ENCODE results near the gene RPIA.

- TF ChIP-seq, protein P1, sequence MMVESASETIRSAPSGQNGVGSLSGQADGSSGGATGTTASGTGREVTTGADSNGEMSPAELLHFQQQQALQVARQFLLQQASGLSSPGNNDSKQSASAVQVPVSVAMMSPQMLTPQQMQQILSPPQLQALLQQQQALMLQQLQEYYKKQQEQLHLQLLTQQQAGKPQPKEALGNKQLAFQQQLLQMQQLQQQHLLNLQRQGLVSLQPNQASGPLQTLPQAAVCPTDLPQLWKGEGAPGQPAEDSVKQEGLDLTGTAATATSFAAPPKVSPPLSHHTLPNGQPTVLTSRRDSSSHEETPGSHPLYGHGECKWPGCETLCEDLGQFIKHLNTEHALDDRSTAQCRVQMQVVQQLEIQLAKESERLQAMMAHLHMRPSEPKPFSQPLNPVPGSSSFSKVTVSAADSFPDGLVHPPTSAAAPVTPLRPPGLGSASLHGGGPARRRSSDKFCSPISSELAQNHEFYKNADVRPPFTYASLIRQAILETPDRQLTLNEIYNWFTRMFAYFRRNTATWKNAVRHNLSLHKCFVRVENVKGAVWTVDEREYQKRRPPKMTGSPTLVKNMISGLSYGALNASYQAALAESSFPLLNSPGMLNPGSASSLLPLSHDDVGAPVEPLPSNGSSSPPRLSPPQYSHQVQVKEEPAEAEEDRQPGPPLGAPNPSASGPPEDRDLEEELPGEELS (CRISPR knock-in tag; IDR thresholded peaks at IDR 0.05; ENCODE audit: borderline replicate concordance) = no peak
- TF ChIP-seq ZNF274 (IDR thresholded peaks at IDR 0.05; ENCODE audit: borderline replicate concordance, low read depth, low read length) (no peak), ELF1 (tag; IDR thresholded peaks at IDR 0.05) (no peak), CTCF (IDR thresholded peaks at IDR 0.05 in 2 of 3, conservative IDR thresholded peaks at IDR 0.05 in 1 of 3; ENCODE audit: insufficient read depth in 2 of 3, low read depth in 1 of 3, low read length in 3 of 3) (no peak), EZH2 (IDR thresholded peaks at IDR 0.05; ENCODE audit: borderline replicate concordance, low read depth, low read length) (no peak)
Measured at GRCh38 chr2:88680266-88680902, 11.1 kb upstream of the RPIA start.
